Ureter (tissue), 1 donor: ENCODE measurements around the gene TMED9. TPM values are rescaled to one million over a fixed set of nuclear protein-coding genes. Genes with fewer than 3 reads are reported as not detected.
"Not testable (repeated sequence)": the region's sequence is repeated elsewhere in the genome, so short reads cannot be mapped to it uniquely, and the experiment has no call there.

Source experiments
- DNase-seq: peaks from one replicate; pipeline ENCODE4 v3.0.0-alpha.2; 2020; ENCODE audit warnings: low spot score
- total RNA-seq: library from RNA; stranded (reverse); gene quantifications from one replicate; pipeline ENCODE4 v1.2.4, GENCODE V29; 2023
- donor health status: DM: yes; HTN: yes; CAD: no.

The TMED9 gene
- total RNA-seq, 1 donor from 2014 or later = 137 TPM

GRCh38 chr5:177606071-177607051 lies 14.4 kb downstream of the TMED9 start:
- no peak for DNase-seq

DNA sequence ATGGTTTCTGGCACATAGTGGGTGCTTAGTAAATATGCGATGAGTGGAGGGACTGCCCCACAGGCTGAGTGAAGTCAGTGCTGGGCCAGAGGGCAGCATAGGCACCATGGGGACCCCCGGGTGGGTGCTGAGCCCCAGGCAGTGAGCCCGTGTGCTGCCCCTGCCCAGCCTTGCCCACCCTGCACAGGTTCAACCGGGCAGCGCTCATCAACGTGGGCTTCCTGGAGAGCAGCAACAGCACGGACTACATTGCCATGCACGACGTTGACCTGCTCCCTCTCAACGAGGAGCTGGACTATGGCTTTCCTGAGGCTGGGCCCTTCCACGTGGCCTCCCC lies 15.1 kb downstream of the TMED9 start:
- DNase-seq = no peak

DNA sequence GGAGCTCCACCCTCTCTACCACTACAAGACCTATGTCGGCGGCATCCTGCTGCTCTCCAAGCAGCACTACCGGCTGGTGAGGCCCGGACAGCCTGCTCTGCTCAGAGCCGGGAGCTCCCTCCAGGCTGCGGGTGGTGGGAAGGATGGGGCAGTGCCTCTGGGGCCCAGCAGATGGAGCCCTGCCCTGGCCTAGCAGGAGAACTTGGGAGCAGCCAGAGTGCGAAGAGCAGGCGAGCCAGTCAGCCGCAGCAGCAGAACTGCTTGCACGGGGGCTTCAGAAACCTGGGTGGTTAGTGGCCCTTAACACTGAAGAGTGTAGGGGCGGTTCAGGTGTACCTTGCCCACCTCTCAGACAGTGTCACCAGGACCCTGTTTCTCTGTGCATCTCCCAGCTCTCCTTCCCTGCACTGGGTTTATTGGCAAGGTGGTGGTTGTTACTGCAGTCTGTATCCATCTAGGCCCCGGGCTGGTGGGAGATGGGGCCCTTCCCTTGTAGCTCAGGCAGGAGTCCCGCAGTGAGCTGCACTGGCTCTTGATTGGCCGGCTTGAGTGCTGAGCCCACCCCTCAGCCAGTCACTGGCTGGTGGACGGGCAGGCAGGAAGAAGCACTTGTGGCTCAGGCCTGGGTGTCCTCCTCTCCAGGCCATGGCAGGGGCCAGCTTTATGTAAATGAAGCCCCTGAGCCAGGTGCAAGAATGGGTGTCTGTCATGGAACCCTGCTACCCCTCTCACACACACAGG lies 15.6 kb downstream of the TMED9 start:
- DNase-seq = peak; percentile 86

GRCh38 chr5:177608243-177609075 lies 16.5 kb downstream of the TMED9 start:
- DNase-seq = no peak

GRCh38 chr5:177609076-177610059 lies 17.4 kb downstream of the TMED9 start:
- DNase-seq = no peak

DNA sequence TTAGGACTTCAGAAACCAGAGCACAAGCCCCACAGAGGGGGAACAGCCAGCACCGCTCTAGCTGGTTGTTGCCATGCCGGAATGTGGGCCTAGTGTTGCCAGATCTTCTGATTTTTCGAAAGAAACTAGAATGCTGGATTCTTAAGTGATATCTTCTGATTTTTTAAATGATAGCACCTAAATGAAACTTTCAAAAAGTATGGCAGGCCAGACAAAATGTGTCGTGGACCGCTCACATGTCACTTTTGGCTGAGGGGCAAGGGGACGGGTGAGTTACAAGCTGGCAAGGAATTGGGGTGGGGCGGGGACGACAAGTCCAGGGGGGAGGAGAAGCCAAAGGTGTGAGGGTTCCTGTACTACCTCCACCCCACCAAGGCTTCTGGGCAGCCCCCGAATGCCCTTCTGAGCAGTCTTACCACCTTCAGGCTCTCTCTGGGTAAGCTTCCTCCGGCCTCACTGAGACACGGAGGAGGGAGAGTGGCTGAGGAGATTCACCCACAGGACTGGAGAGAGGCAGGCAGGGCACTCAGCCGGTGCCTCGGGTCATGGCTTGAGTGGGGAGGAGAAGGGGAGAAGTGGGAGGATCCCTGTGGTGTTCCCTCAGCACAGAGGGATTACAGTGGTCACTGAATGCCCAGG lies 18.2 kb downstream of the TMED9 start:
- DNase-seq = no peak

DNA sequence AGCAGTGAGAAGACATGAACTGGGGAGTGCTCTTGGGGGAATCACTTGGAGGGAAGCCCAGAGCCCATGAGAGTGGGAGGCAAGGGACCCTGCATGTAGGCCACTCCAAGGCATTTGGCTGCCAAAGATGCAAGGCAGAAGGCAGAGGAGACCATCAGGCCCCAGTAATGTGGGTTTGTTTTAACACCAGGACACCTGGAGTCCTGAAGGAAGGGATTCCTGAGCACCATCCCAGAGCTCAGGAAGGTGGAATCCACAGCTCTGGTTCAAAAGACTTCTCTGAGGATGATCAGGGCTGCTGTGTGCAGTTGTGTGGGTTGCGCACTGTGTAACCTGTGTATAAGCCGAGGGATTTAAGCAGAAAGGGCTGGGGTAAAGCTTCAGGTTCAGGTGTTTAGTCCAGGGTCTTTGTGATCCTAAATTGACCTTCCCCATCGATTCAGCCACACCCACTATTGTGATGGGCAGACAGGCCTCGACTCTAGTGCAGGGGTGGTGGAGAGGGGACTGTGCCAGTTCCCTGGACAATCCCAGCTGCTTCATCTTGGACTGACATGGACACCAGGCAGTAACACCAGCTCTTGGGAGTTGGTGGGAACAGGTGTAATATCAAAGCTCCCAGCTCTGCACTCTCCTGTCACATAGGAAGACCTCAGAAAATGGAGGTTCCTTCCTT lies 18.9 kb downstream of the TMED9 start:
- DNase-seq = no peak

- DNase-seq = no peak
Observed at GRCh38 chr5:177611446-177612214, 19.6 kb downstream of the TMED9 start.

- no peak for DNase-seq
Observed at GRCh38 chr5:177612215-177612673, 20.2 kb downstream of the TMED9 start.

GRCh38 chr5:177620560-177620959 lies 28.6 kb downstream of the TMED9 start:
- no peak for DNase-seq

DNA sequence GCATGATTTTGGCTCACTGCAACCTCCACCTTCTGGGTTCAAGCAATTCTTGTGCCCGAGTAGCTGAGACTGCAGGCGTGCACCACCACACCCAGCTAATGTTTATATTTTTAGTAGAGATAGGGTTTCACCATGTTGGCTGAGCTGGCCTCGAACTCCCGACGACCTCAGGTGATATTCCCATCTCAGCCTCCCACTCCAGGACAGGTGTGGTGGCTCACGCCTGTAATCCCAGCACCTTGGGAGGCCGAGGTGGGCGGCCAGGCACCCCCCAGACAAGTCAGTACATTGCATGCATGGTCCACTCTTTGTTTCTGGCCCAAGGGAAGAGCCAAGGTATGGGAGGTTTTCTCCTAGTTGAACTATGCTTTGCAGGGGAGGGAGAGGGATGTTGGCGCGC lies 32.2 kb downstream of the TMED9 start:
- DNase-seq = not testable (repeated sequence)

- DNase-seq = not testable (repeated sequence)
Observed at GRCh38 chr5:177630186-177630585, 38.2 kb downstream of the TMED9 start.

DNA sequence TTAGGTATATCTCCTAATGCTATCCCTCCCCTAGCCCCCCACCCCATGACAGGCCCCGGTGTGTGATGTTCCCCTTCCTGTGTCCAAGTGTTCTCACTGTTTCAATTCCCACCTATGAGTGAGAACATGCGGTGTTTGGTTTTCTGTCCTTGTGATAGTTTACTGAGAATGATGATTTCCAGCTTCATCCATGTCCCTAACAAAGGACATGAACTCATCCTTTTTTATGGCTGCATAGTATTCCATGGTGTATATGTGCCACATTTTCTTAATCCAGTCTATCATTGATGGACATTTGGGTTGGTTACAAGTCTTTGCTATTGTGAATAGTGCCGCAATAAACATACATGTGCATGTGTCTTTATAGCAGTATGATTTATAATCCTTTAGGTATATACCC lies 42.9 kb downstream of the TMED9 start:
- not testable (repeated sequence) for DNase-seq

DNA sequence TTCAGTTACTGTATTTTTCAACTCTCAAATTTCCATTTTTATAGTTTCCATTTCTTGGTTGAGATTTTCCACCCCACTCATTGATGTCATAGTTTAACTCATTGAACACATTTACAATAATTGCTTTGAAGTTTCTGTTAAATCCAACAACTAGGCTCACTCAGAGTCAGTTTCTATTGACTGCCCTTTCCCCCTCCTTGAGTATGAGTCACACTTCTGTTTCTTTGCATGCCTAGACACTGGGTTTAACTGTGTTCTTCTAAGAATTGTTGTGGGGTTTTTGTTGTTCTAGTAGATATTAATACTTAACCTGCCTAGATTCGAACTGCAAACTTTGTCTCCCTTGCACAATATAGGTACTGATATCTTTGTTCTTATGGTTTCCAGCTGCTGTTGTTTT lies 53.5 kb downstream of the TMED9 start:
- DNase-seq = not testable (repeated sequence)
